Forelimb muscle (tissue), 1 donor: ENCODE data around the gene RASAL2. TPM values are rescaled to one million over a fixed set of nuclear protein-coding genes. Genes with fewer than 3 reads are reported as not detected.
"Not testable (repeated sequence)": the region's sequence is repeated elsewhere in the genome, so short reads cannot be mapped to it uniquely, and the experiment has no call there.

ENCODE experiments used
- DNase-seq: peaks from one replicate; pipeline ENCODE4 v3.0.0-alpha.2; 2013; ENCODE audit warnings: low read depth
- polyA plus RNA-seq: library from polyadenylated mRNA; unstranded; fragments of 120-200 nt; gene quantifications from one replicate; pipeline ENCODE4 v1.2.1, GENCODE V29; 2013; ENCODE audit not compliant: insufficient read length

Gene RASAL2
- polyA plus RNA-seq, 1 donor, result 12.3 TPM

- no peak for DNase-seq
These were observed 189.5 kb downstream of the RASAL2 start for GRCh38 chr1:178283409-178283808.

- no peak for DNase-seq
These were observed 190.2 kb downstream of the RASAL2 start for GRCh38 chr1:178284058-178284457.

GRCh38 chr1:178291166-178291565 is 197.3 kb downstream of the RASAL2 start:
- DNase-seq, result no peak

GRCh38 chr1:178294654-178295053 is 200.8 kb downstream of the RASAL2 start:
- DNase-seq, result no peak

GRCh38 chr1:178300352-178300699 is 206.4 kb downstream of the RASAL2 start:
- no peak for DNase-seq

GRCh38 chr1:178301141-178301540 is 207.2 kb downstream of the RASAL2 start:
- DNase-seq, result no peak

- no peak for DNase-seq
These were observed 213.4 kb downstream of the RASAL2 start for GRCh38 chr1:178307264-178307663.

- no peak for DNase-seq
These were observed 214.5 kb downstream of the RASAL2 start for GRCh38 chr1:178308438-178308837.

- peak; percentile 39 for DNase-seq
These were observed 216.8 kb downstream of the RASAL2 start for GRCh38 chr1:178310685-178311105.

- no peak for DNase-seq
These were observed 217.3 kb downstream of the RASAL2 start for GRCh38 chr1:178311164-178311563.

GRCh38 chr1:178320280-178320982 is 226.5 kb downstream of the RASAL2 start:
- not testable (repeated sequence) for DNase-seq

- DNase-seq, result no peak
These were observed 229.2 kb downstream of the RASAL2 start for GRCh38 chr1:178323067-178323466.

- no peak for DNase-seq
These were observed 230.1 kb downstream of the RASAL2 start for GRCh38 chr1:178324003-178324402.

GRCh38 chr1:178328728-178329127 is 234.8 kb downstream of the RASAL2 start:
- no peak for DNase-seq

GRCh38 chr1:178330153-178330552 is 236.2 kb downstream of the RASAL2 start:
- DNase-seq, result no peak

- no peak for DNase-seq
These were observed 237.1 kb downstream of the RASAL2 start for GRCh38 chr1:178330848-178331497.

GRCh38 chr1:178335426-178335825 is 241.5 kb downstream of the RASAL2 start:
- peak; percentile 62 for DNase-seq

GRCh38 chr1:178337091-178337706 is 243.3 kb downstream of the RASAL2 start:
- no peak for DNase-seq

GRCh38 chr1:178339834-178340233 is 245.9 kb downstream of the RASAL2 start:
- no peak for DNase-seq

- no peak for DNase-seq
These were observed 247.5 kb downstream of the RASAL2 start for GRCh38 chr1:178341261-178341956.

- no peak for DNase-seq
These were observed 248.8 kb downstream of the RASAL2 start for GRCh38 chr1:178342745-178343144.

- peak; percentile 14 for DNase-seq
These were observed 250.7 kb downstream of the RASAL2 start for GRCh38 chr1:178344513-178345091.
